GM12891 (cell line): ENCODE data around the gene NECAB3.

Experiments used
- DNase-seq: peaks from one replicate; pipeline ENCODE4 v3.0.0; 2011; ENCODE audit warnings: low spot score; ENCODE audit not compliant: insufficient read length
- FAIRE-seq: peaks from 2 replicates; lab custom pipeline; 2011; peaks lifted over from hg19 to GRCh38; lab: Jason Lieb, UNC
- PAX5 ChIP-seq: IDR thresholded peaks from 2 replicates; pipeline ENCODE4 v1.6.1; 2011; ENCODE audit warnings: low read length, moderate library complexity, mild to moderate bottlenecking; ENCODE audit not compliant: insufficient read depth, severe bottlenecking
- POLR2A ChIP-seq: IDR thresholded peaks from 2 replicates; pipeline ENCODE4 v1.6.1; 2011; ENCODE audit warnings: low read depth, low read length, control low read depth
- POLR2AphosphoS5 ChIP-seq: IDR thresholded peaks from 2 replicates; pipeline ENCODE4 v1.6.1; 2011; ENCODE audit warnings: low read depth, low read length, control low read depth
- POU2F2 ChIP-seq: IDR thresholded peaks from 2 replicates; pipeline ENCODE4 v1.6.1; 2011; ENCODE audit warnings: low read depth, mild to moderate bottlenecking, control low read depth, low read length, moderate library complexity
- SPI1 ChIP-seq: IDR thresholded peaks from 2 replicates; pipeline ENCODE4 v1.6.1; 2011; ENCODE audit warnings: low read depth, low read length, control low read depth
- TAF1 ChIP-seq: IDR thresholded peaks from 2 replicates; pipeline ENCODE4 v1.6.1; 2011; ENCODE audit warnings: low read depth, low read length, control low read depth

The NECAB3 gene

GRCh38 chr20:33629533-33629932 is 44.7 kb downstream of the NECAB3 start:
- TF ChIP-seq POU2F2 (no peak), POLR2A (no peak), PAX5 (no peak), POLR2AphosphoS5 (no peak)
- FAIRE-seq (no peak), DNase-seq (no peak)

- TF ChIP-seq POLR2A (no peak), POU2F2 (no peak), TAF1 (no peak), SPI1 (no peak)
- DNase-seq (no peak), FAIRE-seq (no peak)
Measured at GRCh38 chr20:33627577-33628216, 46.5 kb downstream of the NECAB3 start.

GRCh38 chr20:33626190-33626589 is 48.0 kb downstream of the NECAB3 start:
- FAIRE-seq (no peak), DNase-seq (no peak)
- TF ChIP-seq POLR2A: no peak
- TF ChIP-seq POU2F2: no peak
- no peak for TF ChIP-seq SPI1

- TF ChIP-seq POLR2A (no peak), POU2F2 (no peak), TAF1 (no peak), POLR2AphosphoS5 (no peak), PAX5 (no peak), SPI1 (no peak)
- no peak for DNase-seq
- FAIRE-seq: no peak
Measured at GRCh38 chr20:33624399-33624798, 49.8 kb downstream of the NECAB3 start.

GRCh38 chr20:33622705-33623365 is 51.4 kb downstream of the NECAB3 start:
- TF ChIP-seq PAX5 (no peak), TAF1 (no peak), POU2F2 (no peak), POLR2A (no peak), SPI1 (no peak), POLR2AphosphoS5 (no peak)
- DNase-seq: no peak
- FAIRE-seq: no peak

GRCh38 chr20:33621717-33622400 is 52.4 kb downstream of the NECAB3 start:
- DNase-seq (no peak), FAIRE-seq (no peak)
- TF ChIP-seq POLR2AphosphoS5 (no peak), TAF1 (no peak), PAX5 (no peak)

- FAIRE-seq (no peak), DNase-seq (no peak)
- no peak for TF ChIP-seq SPI1
- TF ChIP-seq POU2F2: no peak
- no peak for TF ChIP-seq TAF1
- no peak for TF ChIP-seq POLR2A
Measured at GRCh38 chr20:33612001-33612400, 62.2 kb downstream of the NECAB3 start.

- DNase-seq: no peak
- no peak for FAIRE-seq
- TF ChIP-seq POU2F2 (no peak), POLR2AphosphoS5 (no peak)
Measured at GRCh38 chr20:33611106-33611505, 63.1 kb downstream of the NECAB3 start.

GRCh38 chr20:33609504-33609903 is 64.7 kb downstream of the NECAB3 start:
- TF ChIP-seq PAX5 (no peak), SPI1 (peak; percentile 63)
- peak; percentile 56 for FAIRE-seq
- no peak for DNase-seq
